CD4-positive, alpha-beta T cell treated with Interleukin-15 for 1 hour (primary cell): ENCODE data around the gene KNSTRN.

Source experiments
- DNase-seq: peaks from one replicate; pipeline ENCODE4 v3.0.0-alpha.2; 2020

Gene KNSTRN

GRCh38 chr15:40435710-40436089 lies 53.2 kb downstream of the KNSTRN start:
- DNase-seq: no peak

- no peak for DNase-seq
These were observed 53.8 kb downstream of the KNSTRN start for GRCh38 chr15:40436116-40436891.

GRCh38 chr15:40436892-40437751 lies 54.6 kb downstream of the KNSTRN start:
- DNase-seq: no peak

- no peak for DNase-seq
These were observed 55.5 kb downstream of the KNSTRN start for GRCh38 chr15:40437752-40438687.

- no peak for DNase-seq
These were observed 56.2 kb downstream of the KNSTRN start for GRCh38 chr15:40438712-40439111.

- no peak for DNase-seq
These were observed 57.0 kb downstream of the KNSTRN start for GRCh38 chr15:40439461-40439959.

- no peak for DNase-seq
These were observed 57.6 kb downstream of the KNSTRN start for GRCh38 chr15:40439960-40440742.

GRCh38 chr15:40440743-40441564 lies 58.4 kb downstream of the KNSTRN start, which contains the start of gene BAHD1:
BAHD1 (plus strand) TSS chr15:40440953; CDS start chr15:40458465, 17,512 bp downstream.
- DNase-seq: peak; percentile 95

- no peak for DNase-seq
These were observed 59.3 kb downstream of the KNSTRN start for GRCh38 chr15:40441565-40442531.

GRCh38 chr15:40443255-40443654 lies 60.7 kb downstream of the KNSTRN start:
- DNase-seq: no peak

GRCh38 chr15:40443846-40444245 lies 61.3 kb downstream of the KNSTRN start:
- DNase-seq: no peak
